Natural killer cell (primary cell): ENCODE results near the gene HMX1. TPM values are rescaled to one million over a fixed set of nuclear protein-coding genes. Genes with fewer than 3 reads are reported as not detected.

Experiments used
- ATAC-seq, 3 donors: fragments of 150-1000 bp in 2 of 3; fragments of 200-7000 bp in 1 of 3; cut with Tn5 transposase; 1 replicate in 1 of 3; 2 replicates in 2 of 3; pipeline ENCODE4 v1.10.0; 2021; ENCODE audit warnings: mild to moderate bottlenecking in 2 of 3, moderate library complexity in 2 of 3
- DNase-seq, 2 donors: peaks; one replicate each; pipeline versions ENCODE4 v3.0.0 to v3.0.0-alpha.2; 2013 to 2021; ENCODE audit warnings: mixed read lengths in 1 of 2
- H3K27ac ChIP-seq: one replicate; pipeline ENCODE4 v1.5.1; 2013; ENCODE audit warnings: mild to moderate bottlenecking, low read length
- H3K27me3 ChIP-seq: one replicate; pipeline ENCODE4 v1.6.1; 2013; ENCODE audit warnings: low read length; ENCODE audit not compliant: control insufficient read depth, insufficient read depth
- H3K36me3 ChIP-seq: one replicate; pipeline ENCODE4 v1.6.1; 2013; ENCODE audit warnings: low read length; ENCODE audit not compliant: control insufficient read depth, insufficient read depth
- H3K4me1 ChIP-seq: one replicate; pipeline ENCODE4 v1.6.1; 2013; ENCODE audit warnings: low read length; ENCODE audit not compliant: control insufficient read depth, insufficient read depth
- H3K4me3 ChIP-seq: one replicate; pipeline ENCODE4 v1.5.1; 2013; ENCODE audit warnings: low read length
- H3K9me3 ChIP-seq: one replicate; pipeline ENCODE4 v1.6.1; 2013; ENCODE audit warnings: low read length; ENCODE audit not compliant: control insufficient read depth, insufficient read depth
- H3K27ac Mint-ChIP-seq, 2 donors: one replicate each; pipeline ENCODE4 v1.8.0; 2022; ENCODE audit warnings: mild to moderate bottlenecking in 2 of 2, mixed read lengths in 2 of 2, moderate library complexity in 1 of 2
- H3K27me3 Mint-ChIP-seq, 2 donors: one replicate each; pipeline ENCODE4 v1.8.0; 2022; ENCODE audit warnings: low read depth in 2 of 2, mixed read lengths in 2 of 2
- H3K36me3 Mint-ChIP-seq: one replicate; pipeline ENCODE4 v1.8.0; 2022; ENCODE audit warnings: mixed read lengths
- H3K4me1 Mint-ChIP-seq, 2 donors: one replicate each; pipeline ENCODE4 v1.8.0; 2022; ENCODE audit warnings: mixed read lengths in 2 of 2
- H3K4me3 Mint-ChIP-seq: one replicate; pipeline ENCODE4 v1.8.0; 2022; ENCODE audit warnings: mild to moderate bottlenecking, moderate library complexity, mixed read lengths
- H3K9me3 Mint-ChIP-seq, 2 donors: one replicate each; pipeline ENCODE4 v1.8.0; 2022; ENCODE audit warnings: mixed read lengths in 2 of 2
- WGBS: methylation state at CpG from one replicate; pipeline ENCODE4 v1.1.7; 2013; ENCODE audit warnings: missing lambda C conversion rate; ENCODE audit not compliant: insufficient coverage; 5-methylcytosine and 5-hydroxymethylcytosine counted together
- intact Hi-C: fragments of 100-400 bp; cut with micrococcal nuclease; formaldehyde crosslinking; loops from one replicate; pipeline ENCODE4 v1.14.2; 2022
- total RNA-seq, 4 donors: library from RNA; stranded (reverse); fragments of 120-200 nt in 1 of 4; gene quantifications; one replicate each; pipeline versions ENCODE4 v1.2.3 to v1.2.4, GENCODE V29; 2013 to 2022
- TF ChIP-seq, protein P1 (sequence below): fragments of 200-600 bp; IDR thresholded peaks from one replicate; pipeline ENCODE4 v1.8.0; 2022; ENCODE audit warnings: antibody characterized with exemption

The HMX1 gene
- total RNA-seq, 3 donors from 2014 or later (not counting 1 experiment from before 2014, with no cell fraction given): not detected

DNA sequence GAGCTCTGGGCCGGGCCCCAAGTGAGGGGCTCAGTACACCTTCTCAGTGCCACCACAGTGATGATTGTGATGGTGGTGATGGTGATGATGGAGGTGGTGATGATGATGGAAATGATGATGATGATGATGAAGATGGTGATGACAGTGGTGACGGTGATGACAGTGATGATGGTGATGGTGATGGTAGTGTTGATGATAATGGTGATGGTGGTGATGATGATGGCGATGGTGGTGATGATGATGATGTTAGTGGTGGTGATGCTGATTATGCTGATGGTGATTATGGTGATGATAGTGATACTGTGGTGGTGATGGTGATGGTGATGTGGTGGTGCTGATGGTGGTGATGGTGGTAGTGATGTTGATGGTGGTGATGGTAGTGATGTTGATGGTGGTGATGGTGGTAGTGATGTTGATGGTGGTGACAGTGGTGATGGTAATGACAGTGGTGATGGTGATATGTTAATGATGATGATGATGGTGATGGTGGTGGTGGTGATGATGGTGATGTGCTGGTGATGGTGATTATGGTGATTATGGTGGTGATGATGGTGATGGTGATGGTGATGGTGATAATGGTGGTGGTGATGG, 29.9 kb downstream of the HMX1 start:
- ATAC-seq (no peak), DNase-seq (no peak)
- no peaks in the 10 kb centered on the region for H3K4me1 ChIP-seq
- Mint-ChIP-seq H3K36me3 (no peaks in the 10 kb centered on the region), H3K4me3 (no peak overlapping the region), H3K27ac (no peak overlapping the region), H3K27me3 (peaks cover 3 to 9% of the 10 kb centered on the region in 2 donors), H3K9me3 (no peaks in the 10 kb centered on the region), H3K4me1 (no peaks in the 10 kb centered on the region)
- H3K4me3 ChIP-seq: no peak overlapping the region
- WGBS: 91% methylated on average over 3 of the region's 3 CpGs
- intact Hi-C loops: no loop called here
- H3K36me3 ChIP-seq: no peaks in the 10 kb centered on the region
- TF ChIP-seq, protein P1, sequence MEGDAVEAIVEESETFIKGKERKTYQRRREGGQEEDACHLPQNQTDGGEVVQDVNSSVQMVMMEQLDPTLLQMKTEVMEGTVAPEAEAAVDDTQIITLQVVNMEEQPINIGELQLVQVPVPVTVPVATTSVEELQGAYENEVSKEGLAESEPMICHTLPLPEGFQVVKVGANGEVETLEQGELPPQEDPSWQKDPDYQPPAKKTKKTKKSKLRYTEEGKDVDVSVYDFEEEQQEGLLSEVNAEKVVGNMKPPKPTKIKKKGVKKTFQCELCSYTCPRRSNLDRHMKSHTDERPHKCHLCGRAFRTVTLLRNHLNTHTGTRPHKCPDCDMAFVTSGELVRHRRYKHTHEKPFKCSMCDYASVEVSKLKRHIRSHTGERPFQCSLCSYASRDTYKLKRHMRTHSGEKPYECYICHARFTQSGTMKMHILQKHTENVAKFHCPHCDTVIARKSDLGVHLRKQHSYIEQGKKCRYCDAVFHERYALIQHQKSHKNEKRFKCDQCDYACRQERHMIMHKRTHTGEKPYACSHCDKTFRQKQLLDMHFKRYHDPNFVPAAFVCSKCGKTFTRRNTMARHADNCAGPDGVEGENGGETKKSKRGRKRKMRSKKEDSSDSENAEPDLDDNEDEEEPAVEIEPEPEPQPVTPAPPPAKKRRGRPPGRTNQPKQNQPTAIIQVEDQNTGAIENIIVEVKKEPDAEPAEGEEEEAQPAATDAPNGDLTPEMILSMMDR: no peak
- H3K27ac ChIP-seq: no peak overlapping the region
- H3K27me3 ChIP-seq: no peaks in the 10 kb centered on the region
- no peaks in the 10 kb centered on the region for H3K9me3 ChIP-seq

DNA sequence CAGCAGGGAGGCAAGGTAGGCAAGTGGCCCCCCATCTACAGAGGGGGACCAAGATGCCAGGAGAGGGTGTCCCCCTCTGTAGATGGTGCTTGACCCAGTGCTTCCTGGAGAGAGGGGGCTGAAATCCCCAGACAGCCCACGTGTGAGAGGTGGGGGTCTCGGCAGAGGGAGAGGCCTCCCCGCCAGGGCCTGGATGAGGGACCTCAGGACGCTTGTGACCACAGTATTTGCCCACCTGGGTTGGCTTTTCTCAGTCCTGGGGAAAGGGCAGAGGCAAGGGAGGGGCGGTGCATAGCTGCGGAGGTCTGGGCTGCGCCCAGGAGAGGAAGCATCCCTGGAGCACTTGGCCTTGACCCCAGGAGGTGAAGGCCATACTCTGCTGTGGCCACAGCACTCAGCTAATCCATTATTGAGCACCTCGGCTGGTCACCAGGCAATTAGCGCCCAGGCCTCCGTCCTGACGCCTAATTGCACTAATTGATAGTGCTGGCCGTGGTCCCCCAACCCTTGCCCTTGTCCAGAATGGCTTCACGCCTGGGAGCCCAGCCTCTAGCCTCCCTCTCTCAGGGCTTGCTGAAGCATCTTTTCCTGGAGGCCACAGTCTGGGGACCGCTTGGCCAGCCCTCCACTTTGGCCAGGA, 30.7 kb downstream of the HMX1 start:
- Mint-ChIP-seq H3K27ac (no peak overlapping the region), H3K9me3 (no peaks in the 10 kb centered on the region), H3K27me3 (peaks cover 0 to 9% of the 10 kb centered on the region in 2 donors), H3K4me1 (no peaks in the 10 kb centered on the region), H3K4me3 (no peak overlapping the region), H3K36me3 (no peaks in the 10 kb centered on the region)
- no peak for ATAC-seq
- intact Hi-C loops: no loop called here
- H3K36me3 ChIP-seq: no peaks in the 10 kb centered on the region
- TF ChIP-seq, protein P1: no peak
- H3K4me1 ChIP-seq: no peaks in the 10 kb centered on the region
- WGBS: 89% methylated on average over 14 of the region's 14 CpGs
- no peaks in the 10 kb centered on the region for H3K9me3 ChIP-seq
- no peaks in the 10 kb centered on the region for H3K27me3 ChIP-seq
- H3K4me3 ChIP-seq: no peak overlapping the region
- H3K27ac ChIP-seq: no peak overlapping the region
- no peak for DNase-seq

DNA sequence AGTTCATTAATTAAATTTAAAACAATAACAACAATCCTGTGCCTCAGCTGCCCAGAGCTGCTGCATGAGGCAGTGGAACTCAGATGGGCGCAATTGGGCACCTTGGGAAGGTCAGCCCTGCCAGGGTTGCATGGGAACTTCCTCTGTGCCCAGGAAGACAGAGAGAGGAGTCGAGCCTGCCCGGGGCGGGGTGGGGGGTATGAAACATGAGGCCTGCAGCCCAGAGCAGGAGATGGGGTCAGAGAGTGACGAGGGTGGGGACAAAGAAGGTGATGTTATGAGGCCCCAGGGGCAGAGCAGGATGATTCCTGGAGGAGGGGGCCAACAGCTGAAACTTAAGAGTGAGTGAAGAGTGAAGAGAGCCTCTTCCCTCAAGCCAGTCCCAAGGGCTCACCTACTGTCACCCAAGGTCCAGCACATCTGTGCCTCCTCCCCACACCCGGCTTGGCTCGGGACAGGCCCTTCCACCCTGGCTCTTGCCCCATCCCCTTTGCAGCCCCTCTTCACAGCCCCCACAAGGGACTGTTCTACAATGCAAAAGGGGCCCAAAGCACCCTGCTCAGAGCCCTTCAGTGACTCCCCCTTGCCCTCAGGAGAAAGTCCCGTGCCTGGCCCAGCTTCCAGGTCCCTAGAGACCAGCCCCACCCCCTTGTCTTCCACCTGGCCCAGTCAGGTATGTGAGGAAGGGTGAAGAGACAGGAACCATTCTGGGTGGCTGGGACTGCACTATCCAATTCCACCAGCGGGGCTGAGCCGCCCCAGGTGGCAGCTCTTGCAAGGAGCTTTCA, 31.4 kb downstream of the HMX1 start:
- intact Hi-C loops: no loop called here
- Mint-ChIP-seq H3K27ac (no peak overlapping the region), H3K4me3 (no peak overlapping the region), H3K36me3 (no peaks in the 10 kb centered on the region), H3K27me3 (peaks cover 0 to 12% of the 10 kb centered on the region in 2 donors), H3K4me1 (no peaks in the 10 kb centered on the region), H3K9me3 (no peaks in the 10 kb centered on the region)
- DNase-seq (no peak), ATAC-seq (no peak)
- H3K27me3 ChIP-seq: no peaks in the 10 kb centered on the region
- no peaks in the 10 kb centered on the region for H3K36me3 ChIP-seq
- TF ChIP-seq, protein P1: no peak
- no peak overlapping the region for H3K4me3 ChIP-seq
- 86% methylated on average over 9 of the region's 10 CpGs for WGBS
- H3K4me1 ChIP-seq: no peaks in the 10 kb centered on the region
- no peaks in the 10 kb centered on the region for H3K9me3 ChIP-seq
- no peak overlapping the region for H3K27ac ChIP-seq
